ENCODE measurements around the gene MANBA. TPM values are rescaled to one million over a fixed set of nuclear protein-coding genes. Genes with fewer than 3 reads are reported as not detected.
A peak's percentile ranks its signal among the peaks of the same experiment; 100 is the strongest.

MANBA gene
- polyA plus RNA-seq, 2 of the 4 experiments (the other 2 are of a cell fraction) = 9.3 to 10.4 TPM

GRCh38 chr4:102759831-102760644 is 730 bp downstream of the MANBA start:
- CTCF ChIA-PET = interaction anchor here (0.7 to 1.7 kb wide), 3 partner anchors 15 to 139 kb away, joined by 3 to 5 read pairs (median 4); no protein-coding TSS in a partner anchor
- H3K4me1 ChIP-seq = peaks cover 14% of the 10 kb centered on the region; the same call in 2 of the 3 replicates
- 7% methylated on average over 23 of the region's 25 CpGs for WGBS (ENCODE audit: missing lambda C conversion rate)
- peak; percentile 21 to 25 for DNase-seq (ENCODE audit: low read depth in 1 of 2, low spot score in 1 of 2)
- TF ChIP-seq BHLHE40 (IDR thresholded peaks at IDR 0.05; ENCODE audit: low read depth, low read length) (no peak), NPAS2 (CRISPR knock-in tag; IDR thresholded peaks at IDR 0.05; ENCODE audit: borderline replicate concordance) (no peak), SREBF2 (IDR thresholded peaks at IDR 0.05) (no peak), TP53 (CRISPR knock-in tag; IDR thresholded peaks at IDR 0.05) (no peak), CEBPB (IDR thresholded peaks at IDR 0.05) (no peak; a peak in 1 of 4 replicates), GATA3 (IDR thresholded peaks at IDR 0.05; ENCODE audit: borderline replicate concordance) (no peak), NFE2L2 (conservative IDR thresholded peaks at IDR 0.05; ENCODE audit: low read length) (no peak), POLR2AphosphoS2 (conservative IDR thresholded peaks at IDR 0.05; ENCODE audit: low read length) (no peak), TFCP2L1 (CRISPR knock-in tag; IDR thresholded peaks at IDR 0.05) (no peak), HOXB13 (CRISPR knock-in tag; IDR thresholded peaks at IDR 0.05; ENCODE audit: low read depth) (no peak), KDM1A (IDR thresholded peaks at IDR 0.05; ENCODE audit: low read depth) (no peak)
- no peak for FAIRE-seq
- peak overlapping the region; percentile 57 for H3K4me3 ChIP-seq
- H3K27ac ChIP-seq = peak overlapping the region; percentile 82 to 87
- peak overlapping the region; percentile 94 for H3K4me2 ChIP-seq
- POLR2A ChIA-PET = interaction anchor here (0.6 to 1.7 kb wide), 6 partner anchors 14 to 139 kb away, joined by 3 to 22 read pairs (median 6); partner anchors contain the start of gene UBE2D3
- no peaks in the 10 kb centered on the region for H3K9me3 ChIP-seq
- ATAC-seq = peak; percentile 44 to 56

DNA sequence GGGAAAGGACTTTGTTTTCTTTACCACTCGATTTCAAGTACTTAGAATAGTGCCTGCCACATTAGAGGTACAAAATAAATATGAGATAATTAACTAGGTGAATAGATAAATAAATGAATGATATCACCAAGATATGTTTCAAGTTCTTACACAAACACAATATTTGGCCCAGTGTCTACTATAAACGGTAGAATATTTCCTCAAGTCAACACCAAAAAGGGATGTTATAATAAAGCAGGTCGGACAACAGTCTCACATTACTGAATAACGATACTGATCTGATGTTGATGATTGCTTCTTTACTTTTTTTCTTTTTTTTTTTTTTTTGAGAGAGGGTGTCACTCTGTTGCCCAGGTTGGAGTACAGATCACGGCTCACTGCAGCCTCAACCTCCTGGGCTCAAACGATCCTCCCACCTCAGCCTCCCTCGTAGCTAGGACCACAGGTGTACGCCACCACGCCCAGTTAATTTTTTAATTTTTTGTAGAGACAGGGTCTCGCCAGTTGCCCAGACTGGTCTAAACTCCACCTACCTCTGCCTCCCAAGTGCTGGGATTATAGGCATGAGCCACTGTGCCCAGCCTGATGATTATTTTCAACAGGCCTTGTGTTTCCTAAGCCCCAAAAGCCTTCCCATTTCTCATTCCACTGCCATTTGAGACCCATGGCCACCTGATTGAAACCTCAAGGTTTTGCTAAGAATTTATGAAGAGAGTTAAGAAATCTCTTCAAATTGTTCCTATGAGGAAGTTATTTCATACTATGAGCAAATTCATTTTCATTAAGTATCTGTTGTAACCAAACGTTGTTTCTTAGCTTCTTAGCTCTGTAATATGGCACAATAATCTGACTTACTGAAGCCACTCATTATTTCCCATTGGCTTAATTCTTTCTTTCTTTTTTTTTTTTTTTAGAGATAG is 2.3 kb downstream of the MANBA start:
- ChIA-PET POLR2A (no interaction called here), CTCF (interaction anchor here (0.7 kb wide), 1 partner anchor 647 kb away, joined by 3 read pairs; no protein-coding TSS in a partner anchor)
- no peak for TF ChIP-seq HOXB5 (CRISPR knock-in tag; IDR thresholded peaks at IDR 0.05)
- TF ChIP-seq FOSB (CRISPR knock-in tag; IDR thresholded peaks at IDR 0.05) = no peak
- TF ChIP-seq ZFP36 (IDR thresholded peaks at IDR 0.05; ENCODE audit: borderline replicate concordance, partially characterized antibody) = no peak
- TF ChIP-seq RAD21 (conservative IDR thresholded peaks at IDR 0.05 in 1 of 2, IDR thresholded peaks at IDR 0.05 in 1 of 2) = no peak
- no peak for TF ChIP-seq SMC3 (IDR thresholded peaks at IDR 0.05)
- TF ChIP-seq JUNB (IDR thresholded peaks at IDR 0.05) = no peak
- TF ChIP-seq CEBPB (IDR thresholded peaks at IDR 0.05) = no peak
- no peak for TF ChIP-seq TFCP2L1 (CRISPR knock-in tag; IDR thresholded peaks at IDR 0.05)
- TF ChIP-seq RNF2 (IDR thresholded peaks at IDR 0.05; ENCODE audit: borderline replicate concordance, low read depth) = no peak
- no peak for TF ChIP-seq NFE2L2 (conservative IDR thresholded peaks at IDR 0.05; ENCODE audit: low read length)
- TF ChIP-seq ZNF302 (CRISPR knock-in tag; IDR thresholded peaks at IDR 0.05) = no peak
- no peak for FAIRE-seq
- peaks cover 14% of the 10 kb centered on the region; the same call in 2 of the 3 replicates for H3K4me1 ChIP-seq
- no peaks in the 10 kb centered on the region for H3K9me3 ChIP-seq
- no peak overlapping the region for H3K27ac ChIP-seq
- H3K4me2 ChIP-seq = no peak overlapping the region
- ATAC-seq = no peak
- no peak overlapping the region for H3K4me3 ChIP-seq
- no peak for DNase-seq (ENCODE audit: low read depth in 1 of 2, low spot score in 1 of 2)
- 82% methylated on average over 11 of the region's 11 CpGs for WGBS (ENCODE audit: missing lambda C conversion rate)

DNA sequence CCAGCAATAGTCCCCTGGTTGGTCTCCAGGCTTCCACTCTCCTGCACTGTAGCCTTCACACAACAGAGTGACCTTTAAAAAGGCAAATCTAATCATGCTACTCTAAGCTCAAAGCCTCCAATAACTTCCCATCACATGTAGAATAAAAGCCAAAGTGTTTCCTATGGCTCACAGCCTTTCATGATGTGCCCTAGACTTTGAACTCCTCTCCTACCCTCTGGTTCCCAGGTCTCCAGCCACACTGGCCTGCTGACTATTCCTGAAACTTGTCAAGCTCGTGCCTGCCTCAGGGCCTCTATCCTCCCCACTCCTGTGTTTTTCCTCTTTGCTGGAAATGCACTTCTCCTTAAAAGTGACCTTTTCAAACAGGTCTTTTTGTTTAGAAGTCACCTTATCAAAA is 3.1 kb downstream of the MANBA start:
- ChIA-PET POLR2A (no interaction called here), CTCF (no interaction called here)
- H3K4me1 ChIP-seq = peaks cover 14% of the 10 kb centered on the region; the same call in 2 of the 3 replicates
- no peak overlapping the region for H3K27ac ChIP-seq
- no peak for DNase-seq (ENCODE audit: low read depth in 1 of 2, low spot score in 1 of 2)
- H3K4me2 ChIP-seq = no peak overlapping the region
- FAIRE-seq = no peak
- H3K9me3 ChIP-seq = no peaks in the 10 kb centered on the region
- ATAC-seq = no peak
- H3K4me3 ChIP-seq = no peak overlapping the region
- 77% methylated on average over 1 of the region's 1 CpG for whole genome bisulfite sequencing (ENCODE audit: missing lambda C conversion rate)
- TF ChIP-seq RAD21 (conservative IDR thresholded peaks at IDR 0.05 in 1 of 2, IDR thresholded peaks at IDR 0.05 in 1 of 2) (no peak), POLR2A (IDR thresholded peaks at IDR 0.05; ENCODE audit: low read length) (no peak), ELK1 (IDR thresholded peaks at IDR 0.05; ENCODE audit: low read depth, low read length) (no peak), EHMT2 (IDR thresholded peaks at IDR 0.05; ENCODE audit: low read depth) (no peak), PHF8 (IDR thresholded peaks at IDR 0.05; ENCODE audit: borderline replicate concordance, low read depth) (no peak), TFCP2L1 (CRISPR knock-in tag; IDR thresholded peaks at IDR 0.05) (no peak), ATOH8 (CRISPR knock-in tag; IDR thresholded peaks at IDR 0.05; ENCODE audit: low read depth) (no peak), MYC (IDR thresholded peaks at IDR 0.05; ENCODE audit: borderline replicate concordance, low read length) (no peak), SREBF2 (IDR thresholded peaks at IDR 0.05) (no peak), HDAC2 (IDR thresholded peaks at IDR 0.05) (no peak), GATA3 (IDR thresholded peaks at IDR 0.05; ENCODE audit: borderline replicate concordance) (no peak), ZSCAN20 (CRISPR knock-in tag; IDR thresholded peaks at IDR 0.05) (no peak)
- TF ChIP-seq, protein P1, sequence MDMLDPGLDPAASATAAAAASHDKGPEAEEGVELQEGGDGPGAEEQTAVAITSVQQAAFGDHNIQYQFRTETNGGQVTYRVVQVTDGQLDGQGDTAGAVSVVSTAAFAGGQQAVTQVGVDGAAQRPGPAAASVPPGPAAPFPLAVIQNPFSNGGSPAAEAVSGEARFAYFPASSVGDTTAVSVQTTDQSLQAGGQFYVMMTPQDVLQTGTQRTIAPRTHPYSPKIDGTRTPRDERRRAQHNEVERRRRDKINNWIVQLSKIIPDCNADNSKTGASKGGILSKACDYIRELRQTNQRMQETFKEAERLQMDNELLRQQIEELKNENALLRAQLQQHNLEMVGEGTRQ (IDR thresholded peaks at IDR 0.05) = no peak
- TF ChIP-seq, protein P2, sequence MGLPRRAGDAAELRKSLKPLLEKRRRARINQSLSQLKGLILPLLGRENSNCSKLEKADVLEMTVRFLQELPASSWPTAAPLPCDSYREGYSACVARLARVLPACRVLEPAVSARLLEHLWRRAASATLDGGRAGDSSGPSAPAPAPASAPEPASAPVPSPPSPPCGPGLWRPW (IDR thresholded peaks at IDR 0.05) = no peak

All from A549 (cell line).